A549 (cell line): ENCODE results near the gene IL4R. TPM values are rescaled to one million over a fixed set of nuclear protein-coding genes. Genes with fewer than 3 reads are reported as not detected.

Experiments
- ATAC-seq, 2 experiments: fragments of 200-7000 bp in 1 of 2; fragments of >200 bp in 1 of 2; cut with Nextera tagmentation in 1 of 2; cut with Tn5 transposase in 1 of 2; 3 replicates each; pipeline versions ENCODE4 v1.8.0 to v1.9.1; 2018 to 2020; ENCODE audit warnings: mild to moderate bottlenecking in 1 of 2, moderate library complexity in 1 of 2
- CTCF ChIA-PET: fragments of 300-600 bp; sonication (Branson Sonifier 250); formaldehyde crosslinking; extraction: SDS; loops from one replicate; lab custom pipeline; 2021; ENCODE audit warnings: antibody characterized with exemption, inconsistent platforms; lab: Yijun Ruan, JAX
- POLR2A ChIA-PET: fragments of 350-600 bp; formaldehyde crosslinking; extraction: SDS; loops from one replicate; lab custom pipeline; 2021; ENCODE audit warnings: antibody characterized with exemption, inconsistent platforms; lab: Yijun Ruan, JAX
- DNase-seq, 2 experiments: peaks; one replicate each; pipeline versions ENCODE4 v3.0.0 to v3.0.0-alpha.2; 2011 to 2016; ENCODE audit warnings: low read depth in 1 of 2, low spot score in 1 of 2
- FAIRE-seq: peaks from 2 replicates; lab custom pipeline; 2011; peaks lifted over from hg19 to GRCh38; lab: Jason Lieb, UNC
- H3K27ac ChIP-seq, 2 experiments: fragments of >200 bp; sonication (Bioruptor Twin); formaldehyde crosslinking; 3 replicates each; pipeline ENCODE4 v1.5.1; 2016 to 2017
- H3K4me1 ChIP-seq: fragments of >200 bp; sonication (Bioruptor Twin); formaldehyde crosslinking; 3 replicates; pipeline ENCODE4 v1.6.1; 2016
- H3K4me2 ChIP-seq: fragments of >200 bp; sonication (Bioruptor Twin); formaldehyde crosslinking; 3 replicates; pipeline ENCODE4 v1.6.1; 2016
- H3K4me3 ChIP-seq: fragments of >200 bp; sonication (Bioruptor Twin); formaldehyde crosslinking; 3 replicates; pipeline ENCODE4 v1.5.1; 2016
- H3K9me3 ChIP-seq: fragments of >200 bp; sonication (Bioruptor Twin); formaldehyde crosslinking; 3 replicates; pipeline ENCODE4 v1.6.1; 2016
- BHLHE40 ChIP-seq: IDR thresholded peaks from 2 replicates; pipeline ENCODE4 v1.6.1; 2012; ENCODE audit warnings: low read depth, low read length, inconsistent platforms
- CBX8 ChIP-seq: fragments of 200-600 bp; sonication (generic); IDR thresholded peaks from 2 replicates; pipeline ENCODE4 v1.6.1; 2016
- CHD2 ChIP-seq: fragments of 150-350 bp; IDR thresholded peaks from 2 replicates; pipeline ENCODE4 v1.6.1; 2014; ENCODE audit warnings: low read length; ENCODE audit not compliant: partially characterized antibody
- CHD4 ChIP-seq: fragments of 200-600 bp; sonication (generic); IDR thresholded peaks from 2 replicates; pipeline ENCODE4 v1.6.1; 2016; ENCODE audit warnings: antibody characterized with exemption, mild to moderate bottlenecking, borderline replicate concordance
- EP300 ChIP-seq, 2 experiments: fragments of >200 bp; sonication (Bioruptor Twin); formaldehyde crosslinking; IDR thresholded peaks; 2 replicates in 1 of 2; 3 replicates in 1 of 2; pipeline ENCODE4 v1.6.1; 2016 to 2017
- HDAC2 ChIP-seq: fragments of 200-600 bp; sonication (generic); IDR thresholded peaks from 2 replicates; pipeline ENCODE4 v1.6.1; 2016
- HEYL ChIP-seq: fragments of 250-450 bp; sonication (Bioruptor Pico); IDR thresholded peaks from 2 replicates; pipeline ENCODE4 v1.8.0; 2021; ENCODE audit warnings: mild to moderate bottlenecking, moderate library complexity
- HOXA7 ChIP-seq: fragments of 250-450 bp; sonication (Bioruptor Pico); IDR thresholded peaks from 2 replicates; pipeline ENCODE4 v1.5.0; 2020; ENCODE audit warnings: mild to moderate bottlenecking, moderate library complexity
- HOXB13 ChIP-seq: fragments of 250-450 bp; sonication (Bioruptor Pico); IDR thresholded peaks from 2 replicates; pipeline ENCODE4 v1.5.0; 2020; ENCODE audit warnings: low read depth, mild to moderate bottlenecking, moderate library complexity
- HOXB5 ChIP-seq: fragments of 250-450 bp; sonication (Bioruptor Pico); IDR thresholded peaks from 2 replicates; pipeline ENCODE4 v1.5.0; 2020; ENCODE audit warnings: mild to moderate bottlenecking, moderate library complexity
- KDM1A ChIP-seq: fragments of 200-600 bp; sonication (generic); IDR thresholded peaks from 2 replicates; pipeline ENCODE4 v1.6.1; 2016; ENCODE audit warnings: low read depth, mild to moderate bottlenecking
- KDM5A ChIP-seq: fragments of 200-600 bp; sonication (generic); IDR thresholded peaks from 2 replicates; pipeline ENCODE4 v1.6.1; 2016; ENCODE audit warnings: antibody characterized with exemption, mild to moderate bottlenecking
- MYC ChIP-seq: IDR thresholded peaks from 2 replicates; pipeline ENCODE4 v1.6.1; 2012; ENCODE audit warnings: mild to moderate bottlenecking, inconsistent platforms, low read length, improper control_type of control experiment, borderline replicate concordance
- NPAS2 ChIP-seq: fragments of 250-450 bp; sonication (Bioruptor Pico); IDR thresholded peaks from 2 replicates; pipeline ENCODE4 v1.8.0; 2022; ENCODE audit warnings: mild to moderate bottlenecking, moderate library complexity, borderline replicate concordance
- PHF8 ChIP-seq: fragments of 200-600 bp; sonication (generic); IDR thresholded peaks from 2 replicates; pipeline ENCODE4 v1.6.1; 2016; ENCODE audit warnings: low read depth, mild to moderate bottlenecking, antibody characterized with exemption, moderate library complexity, borderline replicate concordance
- POLR2A ChIP-seq: IDR thresholded peaks from 2 replicates; pipeline ENCODE4 v1.6.1; 2012; ENCODE audit warnings: mild to moderate bottlenecking, low read length
- RAD21 ChIP-seq, 2 experiments: fragments of >200 bp in 1 of 2; sonication (Bioruptor Twin) in 1 of 2; formaldehyde crosslinking in 1 of 2; IDR thresholded peaks in 1 of 2; conservative IDR thresholded peaks in 1 of 2; 2 replicates in 1 of 2; 3 replicates in 1 of 2; pipeline ENCODE4 v1.6.1; 2012 to 2018; ENCODE audit warnings: inconsistent platforms in 1 of 2
- RARB ChIP-seq: fragments of 250-450 bp; sonication (Bioruptor Pico); IDR thresholded peaks from 2 replicates; pipeline ENCODE4 v1.8.0; 2021; ENCODE audit warnings: mild to moderate bottlenecking, moderate library complexity
- SREBF2 ChIP-seq: fragments of 450-650 bp; IDR thresholded peaks from 2 replicates; pipeline ENCODE4 v1.6.1; 2014; ENCODE audit warnings: mild to moderate bottlenecking, moderate library complexity
- TP53 ChIP-seq: fragments of 250-450 bp; sonication (Bioruptor Pico); IDR thresholded peaks from 2 replicates; pipeline ENCODE4 v1.5.0; 2021; ENCODE audit warnings: mild to moderate bottlenecking, moderate library complexity
- WGBS: methylation state at CpG from one replicate; pipeline ENCODE4 v1.1.6; 2017; ENCODE audit errors: missing lambda C conversion rate; 5-methylcytosine and 5-hydroxymethylcytosine counted together
- polyA plus RNA-seq, 4 experiments: library from polyadenylated mRNA; depleted of rRNA in 3 of 4; stranded (reverse); fragments of >200 nt; fragmentation: RNase III in 1 of 4; extraction: RNeasy Plus Mini Kit Qiagen cat#74134 plus additional on column Dnase treatment in 1 of 4; gene quantifications; 2 replicates in 3 of 4; 3 replicates in 1 of 4; pipeline ENCODE4 v1.2.3, GENCODE V29; 2011 to 2017
- TF ChIP-seq, protein P1 (sequence below): IDR thresholded peaks from 2 replicates; pipeline ENCODE4 v1.6.1; 2012
- TF ChIP-seq, protein P2 (sequence below): IDR thresholded peaks from 2 replicates; pipeline ENCODE4 v1.6.1; 2012
- TF ChIP-seq, protein P3 (sequence below): fragments of >200 bp; sonication (Bioruptor Twin); formaldehyde crosslinking; IDR thresholded peaks from 3 replicates; pipeline ENCODE4 v1.5.1; 2016
- TF ChIP-seq, protein P4 (sequence below): fragments of 200-600 bp; sonication (generic); IDR thresholded peaks from 2 replicates; pipeline ENCODE4 v1.6.1; 2016; ENCODE audit warnings: antibody characterized with exemption, mild to moderate bottlenecking, moderate library complexity
- TF ChIP-seq, protein P5 (sequence below): fragments of 150-350 bp; IDR thresholded peaks from 2 replicates; pipeline ENCODE4 v1.6.1; 2014; ENCODE audit warnings: low read depth, mild to moderate bottlenecking, low read length

The IL4R gene
- polyA plus RNA-seq, 2 of the 4 experiments (the other 2 are of a cell fraction) = 14.4 to 19.3 TPM

DNA sequence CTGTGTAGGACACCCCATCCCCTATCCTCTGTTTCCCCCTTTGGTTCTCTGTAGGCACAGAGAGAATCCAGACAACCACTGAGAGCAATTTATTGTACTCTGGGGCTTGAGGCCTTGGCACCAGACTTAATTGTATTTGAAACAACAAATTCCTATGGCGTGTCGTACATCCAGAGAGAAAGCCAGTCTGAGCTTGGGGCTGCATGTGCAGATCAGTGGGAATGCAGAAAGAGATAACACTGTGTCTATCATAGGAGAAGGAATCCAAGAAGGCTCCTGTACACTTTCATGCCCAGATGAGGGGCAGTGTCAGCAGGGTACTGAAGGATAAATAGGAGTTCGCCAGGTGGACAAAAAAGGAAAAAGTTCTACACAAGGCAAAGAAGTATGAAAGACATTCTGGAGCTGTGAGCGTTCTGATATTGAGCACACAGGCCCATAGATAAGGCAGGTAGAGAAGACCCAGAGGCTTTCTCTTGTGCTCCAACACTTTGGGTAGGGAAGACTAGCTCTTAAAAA lies 22.0 kb upstream of the IL4R start (continued):
- TF ChIP-seq NPAS2 (CRISPR knock-in tag) (no peak), HOXA7 (CRISPR knock-in tag) (no peak)

DNA sequence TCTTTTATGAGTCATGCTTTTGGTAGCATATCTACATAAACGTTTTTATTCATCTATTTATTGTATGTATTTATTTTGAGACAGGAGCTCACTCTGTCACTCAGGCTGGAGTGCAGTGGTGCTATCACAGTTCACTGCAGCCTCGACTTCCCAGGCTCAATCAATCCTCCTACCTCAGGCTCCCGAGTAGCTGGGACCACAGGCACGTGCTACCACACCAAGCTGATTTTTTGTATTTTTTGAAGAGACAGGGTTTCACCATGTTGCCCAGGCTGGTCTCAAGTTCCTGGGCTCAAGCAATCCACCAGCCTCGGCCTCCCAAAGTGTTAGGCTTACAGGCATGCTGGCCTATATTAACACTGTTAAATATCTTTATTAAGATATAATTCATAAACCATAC lies 20.4 kb upstream of the IL4R start:
- DNase-seq (no peak), FAIRE-seq (no peak), ATAC-seq (no peak)
- no peak overlapping the region for H3K27ac ChIP-seq
- POLR2A ChIA-PET = no interaction called here
- no peak for TF ChIP-seq NPAS2 (CRISPR knock-in tag)
- no peak for TF ChIP-seq HEYL (CRISPR knock-in tag)
- TF ChIP-seq RARB = no peak
- TF ChIP-seq TP53 = no peak
- no peak for TF ChIP-seq HOXB13 (CRISPR knock-in tag)
- TF ChIP-seq BHLHE40 = no peak
- TF ChIP-seq HOXB5 (CRISPR knock-in tag) = no peak
- TF ChIP-seq, protein P1, sequence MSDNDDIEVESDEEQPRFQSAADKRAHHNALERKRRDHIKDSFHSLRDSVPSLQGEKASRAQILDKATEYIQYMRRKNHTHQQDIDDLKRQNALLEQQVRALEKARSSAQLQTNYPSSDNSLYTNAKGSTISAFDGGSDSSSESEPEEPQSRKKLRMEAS = no peak
- TF ChIP-seq, protein P2, sequence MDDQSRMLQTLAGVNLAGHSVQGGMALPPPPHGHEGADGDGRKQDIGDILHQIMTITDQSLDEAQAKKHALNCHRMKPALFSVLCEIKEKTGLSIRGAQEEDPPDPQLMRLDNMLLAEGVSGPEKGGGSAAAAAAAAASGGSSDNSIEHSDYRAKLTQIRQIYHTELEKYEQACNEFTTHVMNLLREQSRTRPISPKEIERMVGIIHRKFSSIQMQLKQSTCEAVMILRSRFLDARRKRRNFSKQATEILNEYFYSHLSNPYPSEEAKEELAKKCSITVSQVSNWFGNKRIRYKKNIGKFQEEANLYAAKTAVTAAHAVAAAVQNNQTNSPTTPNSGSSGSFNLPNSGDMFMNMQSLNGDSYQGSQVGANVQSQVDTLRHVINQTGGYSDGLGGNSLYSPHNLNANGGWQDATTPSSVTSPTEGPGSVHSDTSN = no peak
- TF ChIP-seq CHD4 = no peak
- TF ChIP-seq, protein P3, sequence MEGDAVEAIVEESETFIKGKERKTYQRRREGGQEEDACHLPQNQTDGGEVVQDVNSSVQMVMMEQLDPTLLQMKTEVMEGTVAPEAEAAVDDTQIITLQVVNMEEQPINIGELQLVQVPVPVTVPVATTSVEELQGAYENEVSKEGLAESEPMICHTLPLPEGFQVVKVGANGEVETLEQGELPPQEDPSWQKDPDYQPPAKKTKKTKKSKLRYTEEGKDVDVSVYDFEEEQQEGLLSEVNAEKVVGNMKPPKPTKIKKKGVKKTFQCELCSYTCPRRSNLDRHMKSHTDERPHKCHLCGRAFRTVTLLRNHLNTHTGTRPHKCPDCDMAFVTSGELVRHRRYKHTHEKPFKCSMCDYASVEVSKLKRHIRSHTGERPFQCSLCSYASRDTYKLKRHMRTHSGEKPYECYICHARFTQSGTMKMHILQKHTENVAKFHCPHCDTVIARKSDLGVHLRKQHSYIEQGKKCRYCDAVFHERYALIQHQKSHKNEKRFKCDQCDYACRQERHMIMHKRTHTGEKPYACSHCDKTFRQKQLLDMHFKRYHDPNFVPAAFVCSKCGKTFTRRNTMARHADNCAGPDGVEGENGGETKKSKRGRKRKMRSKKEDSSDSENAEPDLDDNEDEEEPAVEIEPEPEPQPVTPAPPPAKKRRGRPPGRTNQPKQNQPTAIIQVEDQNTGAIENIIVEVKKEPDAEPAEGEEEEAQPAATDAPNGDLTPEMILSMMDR = no peak
- no peak for TF ChIP-seq KDM5A
- TF ChIP-seq, protein P4, sequence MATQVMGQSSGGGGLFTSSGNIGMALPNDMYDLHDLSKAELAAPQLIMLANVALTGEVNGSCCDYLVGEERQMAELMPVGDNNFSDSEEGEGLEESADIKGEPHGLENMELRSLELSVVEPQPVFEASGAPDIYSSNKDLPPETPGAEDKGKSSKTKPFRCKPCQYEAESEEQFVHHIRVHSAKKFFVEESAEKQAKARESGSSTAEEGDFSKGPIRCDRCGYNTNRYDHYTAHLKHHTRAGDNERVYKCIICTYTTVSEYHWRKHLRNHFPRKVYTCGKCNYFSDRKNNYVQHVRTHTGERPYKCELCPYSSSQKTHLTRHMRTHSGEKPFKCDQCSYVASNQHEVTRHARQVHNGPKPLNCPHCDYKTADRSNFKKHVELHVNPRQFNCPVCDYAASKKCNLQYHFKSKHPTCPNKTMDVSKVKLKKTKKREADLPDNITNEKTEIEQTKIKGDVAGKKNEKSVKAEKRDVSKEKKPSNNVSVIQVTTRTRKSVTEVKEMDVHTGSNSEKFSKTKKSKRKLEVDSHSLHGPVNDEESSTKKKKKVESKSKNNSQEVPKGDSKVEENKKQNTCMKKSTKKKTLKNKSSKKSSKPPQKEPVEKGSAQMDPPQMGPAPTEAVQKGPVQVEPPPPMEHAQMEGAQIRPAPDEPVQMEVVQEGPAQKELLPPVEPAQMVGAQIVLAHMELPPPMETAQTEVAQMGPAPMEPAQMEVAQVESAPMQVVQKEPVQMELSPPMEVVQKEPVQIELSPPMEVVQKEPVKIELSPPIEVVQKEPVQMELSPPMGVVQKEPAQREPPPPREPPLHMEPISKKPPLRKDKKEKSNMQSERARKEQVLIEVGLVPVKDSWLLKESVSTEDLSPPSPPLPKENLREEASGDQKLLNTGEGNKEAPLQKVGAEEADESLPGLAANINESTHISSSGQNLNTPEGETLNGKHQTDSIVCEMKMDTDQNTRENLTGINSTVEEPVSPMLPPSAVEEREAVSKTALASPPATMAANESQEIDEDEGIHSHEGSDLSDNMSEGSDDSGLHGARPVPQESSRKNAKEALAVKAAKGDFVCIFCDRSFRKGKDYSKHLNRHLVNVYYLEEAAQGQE = no peak
- TF ChIP-seq CHD2 = no peak
- TF ChIP-seq KDM1A = no peak
- TF ChIP-seq RAD21 (conservative IDR thresholded peaks at IDR 0.05 in 1 of 2, IDR thresholded peaks at IDR 0.05 in 1 of 2) = no peak
- TF ChIP-seq POLR2A = no peak
- H3K4me2 ChIP-seq = no peak overlapping the region
- WGBS = 52% methylated on average over 5 of the region's 5 CpGs
- no peaks in the 10 kb centered on the region for H3K4me1 ChIP-seq
- CTCF ChIA-PET = interaction anchor here (1.0 kb wide), 1 partner anchor 50 kb away, joined by 3 read pairs; no protein-coding TSS in a partner anchor
- no peak overlapping the region for H3K4me3 ChIP-seq
- no peaks in the 10 kb centered on the region for H3K9me3 ChIP-seq

DNA sequence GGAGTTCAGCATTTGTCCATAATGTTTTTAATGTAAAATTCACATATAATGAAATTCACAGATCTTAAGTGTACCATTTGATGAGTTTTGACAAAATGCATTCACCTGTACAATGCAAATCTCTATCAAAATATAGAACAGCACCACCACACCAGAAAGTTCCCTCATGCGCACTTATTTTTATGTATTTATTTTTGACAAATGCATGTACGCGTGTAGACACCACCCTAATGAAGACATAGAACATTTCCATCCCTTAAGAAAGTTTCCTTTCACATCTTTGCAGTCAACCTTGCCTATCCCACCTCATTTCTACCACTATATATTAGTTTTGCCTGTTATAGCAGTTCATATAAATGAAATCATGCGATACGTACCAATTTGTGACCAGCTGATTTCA lies 15.6 kb upstream of the IL4R start:
- TF ChIP-seq CHD2 = no peak
- TF ChIP-seq CHD4 = no peak
- no peak for TF ChIP-seq CBX8
- no peak for TF ChIP-seq MYC
- no peak for TF ChIP-seq HDAC2
- no peak for TF ChIP-seq EP300 (IDR thresholded peaks at IDR 0.05)
- TF ChIP-seq, protein P5, sequence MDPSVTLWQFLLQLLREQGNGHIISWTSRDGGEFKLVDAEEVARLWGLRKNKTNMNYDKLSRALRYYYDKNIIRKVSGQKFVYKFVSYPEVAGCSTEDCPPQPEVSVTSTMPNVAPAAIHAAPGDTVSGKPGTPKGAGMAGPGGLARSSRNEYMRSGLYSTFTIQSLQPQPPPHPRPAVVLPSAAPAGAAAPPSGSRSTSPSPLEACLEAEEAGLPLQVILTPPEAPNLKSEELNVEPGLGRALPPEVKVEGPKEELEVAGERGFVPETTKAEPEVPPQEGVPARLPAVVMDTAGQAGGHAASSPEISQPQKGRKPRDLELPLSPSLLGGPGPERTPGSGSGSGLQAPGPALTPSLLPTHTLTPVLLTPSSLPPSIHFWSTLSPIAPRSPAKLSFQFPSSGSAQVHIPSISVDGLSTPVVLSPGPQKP = no peak
- no peak for TF ChIP-seq SREBF2
- TF ChIP-seq TP53 = no peak
- TF ChIP-seq RAD21 (conservative IDR thresholded peaks at IDR 0.05 in 1 of 2, IDR thresholded peaks at IDR 0.05 in 1 of 2) = no peak
- TF ChIP-seq HOXB13 (CRISPR knock-in tag) = no peak
- no peak for TF ChIP-seq PHF8
- no peak for ATAC-seq
- Histone ChIP-seq H3K9me3 (no peaks in the 10 kb centered on the region), H3K4me1 (no peaks in the 10 kb centered on the region), H3K4me3 (no peak overlapping the region), H3K4me2 (no peak overlapping the region), H3K27ac (no peak overlapping the region)
- DNase-seq = no peak
- ChIA-PET CTCF (interaction anchor here (1.0 to 3.1 kb wide), 4 partner anchors 8 to 63 kb away, joined by 3 to 13 read pairs (median 3); no protein-coding TSS in a partner anchor), POLR2A (no interaction called here)
- WGBS = 95% methylated on average over 5 of the region's 5 CpGs
- FAIRE-seq = no peak
